HepG2 (cell line): ENCODE results near the gene HMGN1. TPM values are rescaled to one million over a fixed set of nuclear protein-coding genes. Genes with fewer than 3 reads are reported as not detected.

Experiments used
- ASH2L ChIP-seq: fragments of 300-600, 200-600 bp; sonication (generic); IDR thresholded peaks from 2 replicates; pipeline ENCODE4 v1.7.0; 2017; ENCODE audit warnings: low read depth, mild to moderate bottlenecking, moderate library complexity, mixed read lengths, low read length; ENCODE audit not compliant: insufficient read length
- CAMTA2 ChIP-seq: sonication (generic); formaldehyde crosslinking; IDR thresholded peaks from 2 replicates; pipeline ENCODE4 v1.4.0; 2020; ENCODE audit warnings: mild to moderate bottlenecking, missing genetic modification reagents, borderline replicate concordance
- CREB1 ChIP-seq, 2 experiments: fragments of 450-650 bp in 1 of 2; IDR thresholded peaks; 2 replicates each; pipeline ENCODE4 v1.6.1; 2016 to 2017; ENCODE audit warnings: control low read depth in 1 of 2, mild to moderate bottlenecking in 1 of 2, missing compliant biosample characterization in 1 of 2, missing genetic modification characterization in 1 of 2
- FIP1L1 ChIP-seq: fragments of 200-400 bp; formaldehyde crosslinking; IDR thresholded peaks from 2 replicates; pipeline ENCODE4 v1.6.1; 2018; ENCODE audit warnings: low read depth, mild to moderate bottlenecking, low read length, moderate library complexity, borderline replicate concordance; ENCODE audit not compliant: insufficient read depth
- IKZF4 ChIP-seq: sonication (generic); formaldehyde crosslinking; IDR thresholded peaks from 2 replicates; pipeline ENCODE4 v1.5.1; 2020; ENCODE audit warnings: borderline replicate concordance, mild to moderate bottlenecking, low read depth, missing genetic modification reagents; ENCODE audit errors: not compliant biosample characterization
- KLF13 ChIP-seq: sonication (generic); formaldehyde crosslinking; IDR thresholded peaks from 2 replicates; pipeline ENCODE4 v1.4.0; 2020; ENCODE audit warnings: mild to moderate bottlenecking, missing genetic modification reagents
- NCOA2 ChIP-seq: sonication (generic); formaldehyde crosslinking; IDR thresholded peaks from 2 replicates; pipeline ENCODE4 v1.8.0; 2022; ENCODE audit warnings: inconsistent platforms
- NCOR1 ChIP-seq: fragments of 200-600 bp; sonication (generic); IDR thresholded peaks from 2 replicates; pipeline ENCODE4 v1.7.0; 2017; ENCODE audit warnings: antibody characterized with exemption, low read length, borderline replicate concordance
- ONECUT2 ChIP-seq: sonication (generic); formaldehyde crosslinking; IDR thresholded peaks from 2 replicates; pipeline ENCODE4 v1.4.0; 2020; ENCODE audit warnings: missing genetic modification reagents
- PAX8 ChIP-seq: sonication (generic); formaldehyde crosslinking; IDR thresholded peaks from 2 replicates; pipeline ENCODE4 v1.8.0; 2022; ENCODE audit warnings: mild to moderate bottlenecking, missing genetic modification reagents, borderline replicate concordance
- PCBP1 ChIP-seq: fragments of 200-400 bp; formaldehyde crosslinking; IDR thresholded peaks from 2 replicates; pipeline ENCODE4 v1.6.1; 2017; ENCODE audit warnings: mild to moderate bottlenecking, low read depth, low read length, borderline replicate concordance
- PHF8 ChIP-seq: sonication (generic); formaldehyde crosslinking; IDR thresholded peaks from 2 replicates; pipeline ENCODE4 v1.5.0; 2020; ENCODE audit warnings: missing genetic modification reagents
- TSC22D2 ChIP-seq: sonication (generic); formaldehyde crosslinking; IDR thresholded peaks from 2 replicates; pipeline ENCODE4 v1.5.1; 2020; ENCODE audit warnings: missing genetic modification reagents, mild to moderate bottlenecking, borderline replicate concordance
- XBP1 ChIP-seq: sonication (generic); formaldehyde crosslinking; IDR thresholded peaks from 2 replicates; pipeline ENCODE4 v1.5.0; 2020; ENCODE audit warnings: missing genetic modification reagents
- ZNF124 ChIP-seq: sonication (generic); formaldehyde crosslinking; IDR thresholded peaks from 2 replicates; pipeline ENCODE4 v1.4.0; 2020; ENCODE audit warnings: missing genetic modification reagents
- ZNF235 ChIP-seq: sonication (generic); formaldehyde crosslinking; IDR thresholded peaks from 2 replicates; pipeline ENCODE4 v1.8.1; 2023; ENCODE audit warnings: mild to moderate bottlenecking, missing genetic modification reagents, borderline replicate concordance
- ZNF335 ChIP-seq: sonication (generic); formaldehyde crosslinking; IDR thresholded peaks from 2 replicates; pipeline ENCODE4 v1.4.0; 2020; ENCODE audit warnings: missing genetic modification reagents
- polyA plus RNA-seq, 8 experiments: library from polyadenylated mRNA; depleted of rRNA in 3 of 8; stranded (reverse) in 7 of 8; unstranded in 1 of 8; fragments of >200 nt; fragmentation: Illumina TruSeq in 4 of 8; extraction: Trizol in 4 of 8; gene quantifications; 2 replicates each; pipeline versions ENCODE4 v1.2.1 to v1.2.3, GENCODE V29; 2011 to 2016; ENCODE audit warnings: low read depth in 4 of 8, missing spikeins in 1 of 8, mixed read lengths in 1 of 8; ENCODE audit not compliant: insufficient read depth in 1 of 8
- total RNA-seq, 5 experiments: library from RNA; depleted of rRNA; stranded (reverse); fragments of >200 nt; fragmentation: Illumina TruSeq; extraction: Trizol; gene quantifications; 2 replicates each; pipeline ENCODE4 v1.2.3, GENCODE V29; 2016; ENCODE audit warnings: low read depth in 1 of 5
- TF ChIP-seq, protein P1 (sequence below): sonication (generic); formaldehyde crosslinking; conservative IDR thresholded peaks from 2 replicates; pipeline ENCODE4 v1.8.0; 2022; ENCODE audit warnings: missing genetic modification reagents
- TF ChIP-seq, protein P2 (sequence below): sonication (generic); formaldehyde crosslinking; IDR thresholded peaks from 2 replicates; pipeline ENCODE4 v1.5.0; 2020; ENCODE audit warnings: mild to moderate bottlenecking, missing genetic modification reagents, borderline replicate concordance
- TF ChIP-seq, protein P3 (sequence below): IDR thresholded peaks from 2 replicates; pipeline ENCODE4 v1.6.1; 2012; ENCODE audit warnings: inconsistent platforms
- TF ChIP-seq, protein P4 (sequence below): sonication (generic); formaldehyde crosslinking; conservative IDR thresholded peaks from 2 replicates; pipeline ENCODE4 v1.4.0; 2020; ENCODE audit warnings: missing genetic modification reagents

The HMGN1 gene
- total and polyA plus RNA-seq, 2 of the 13 experiments (the other 11 are each of a cell fraction or from before 2014, with no cell fraction given): 104 to 286 TPM

DNA sequence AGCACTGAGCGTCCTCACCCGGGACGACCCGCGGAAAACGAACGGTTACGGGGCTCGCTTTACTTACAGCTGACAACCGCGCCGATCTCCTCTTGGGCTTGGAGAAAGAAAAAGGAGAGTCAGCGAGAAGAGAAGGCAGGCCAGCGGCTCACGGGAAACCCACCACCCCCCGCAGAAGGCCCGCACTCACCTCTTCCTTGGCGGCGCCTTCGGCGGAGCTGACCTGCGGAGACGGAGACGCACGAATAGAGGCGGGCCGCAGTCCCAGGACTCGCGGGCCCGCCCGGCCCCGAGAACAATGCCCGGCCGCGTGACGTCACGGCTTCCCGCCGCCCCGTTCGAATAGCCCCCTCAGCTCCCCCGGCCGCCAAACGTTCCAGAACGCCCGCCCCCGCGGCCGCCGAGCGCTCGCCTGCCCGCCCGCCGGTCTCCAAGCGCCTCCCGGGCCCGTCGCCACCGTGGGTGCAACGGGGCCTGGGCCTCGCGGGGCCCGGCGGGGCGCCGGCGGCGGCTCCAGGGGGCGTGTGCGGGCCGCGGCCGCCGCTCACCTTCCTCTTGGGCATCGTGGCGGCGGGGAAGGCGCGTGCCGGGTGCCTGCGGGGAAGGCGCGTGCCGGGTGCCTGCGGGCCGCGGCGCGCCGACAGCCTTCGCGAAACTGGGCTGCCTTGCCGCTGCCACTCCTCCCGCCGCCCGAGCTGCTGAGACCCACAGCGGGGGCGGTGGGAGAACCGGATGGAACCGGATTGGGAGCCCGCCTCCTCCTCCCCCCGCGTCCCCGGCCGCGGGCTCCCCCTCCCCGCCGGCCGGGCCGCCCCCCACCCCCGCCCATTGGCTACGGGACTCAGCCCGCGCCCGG, at the start of gene HMGN1 (continued):
- TF ChIP-seq PCBP1 (no peak), TSC22D2 (CRISPR knock-in tag) (no peak), FIP1L1 (no peak), KLF13 (CRISPR knock-in tag) (no peak), PAX8 (no peak), ZNF235 (no peak), ZNF335 (CRISPR knock-in tag) (no peak), ZNF124 (CRISPR knock-in tag) (no peak), CREB1 (IDR thresholded peaks at IDR 0.05) (peak; percentile 98), CREB1 (CRISPR knock-in tag; IDR thresholded peaks at IDR 0.05) (no peak), ONECUT2 (CRISPR knock-in tag) (no peak), NCOR1 (no peak), ASH2L (peak; percentile 80), XBP1 (CRISPR knock-in tag) (no peak), NCOA2 (no peak), CAMTA2 (CRISPR knock-in tag) (no peak), IKZF4 (CRISPR knock-in tag) (no peak), PHF8 (peak; percentile 68)
- TF ChIP-seq, protein P1, sequence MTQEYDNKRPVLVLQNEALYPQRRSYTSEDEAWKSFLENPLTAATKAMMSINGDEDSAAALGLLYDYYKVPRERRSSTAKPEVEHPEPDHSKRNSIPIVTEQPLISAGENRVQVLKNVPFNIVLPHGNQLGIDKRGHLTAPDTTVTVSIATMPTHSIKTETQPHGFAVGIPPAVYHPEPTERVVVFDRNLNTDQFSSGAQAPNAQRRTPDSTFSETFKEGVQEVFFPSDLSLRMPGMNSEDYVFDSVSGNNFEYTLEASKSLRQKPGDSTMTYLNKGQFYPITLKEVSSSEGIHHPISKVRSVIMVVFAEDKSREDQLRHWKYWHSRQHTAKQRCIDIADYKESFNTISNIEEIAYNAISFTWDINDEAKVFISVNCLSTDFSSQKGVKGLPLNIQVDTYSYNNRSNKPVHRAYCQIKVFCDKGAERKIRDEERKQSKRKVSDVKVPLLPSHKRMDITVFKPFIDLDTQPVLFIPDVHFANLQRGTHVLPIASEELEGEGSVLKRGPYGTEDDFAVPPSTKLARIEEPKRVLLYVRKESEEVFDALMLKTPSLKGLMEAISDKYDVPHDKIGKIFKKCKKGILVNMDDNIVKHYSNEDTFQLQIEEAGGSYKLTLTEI: no peak
- TF ChIP-seq, protein P2, sequence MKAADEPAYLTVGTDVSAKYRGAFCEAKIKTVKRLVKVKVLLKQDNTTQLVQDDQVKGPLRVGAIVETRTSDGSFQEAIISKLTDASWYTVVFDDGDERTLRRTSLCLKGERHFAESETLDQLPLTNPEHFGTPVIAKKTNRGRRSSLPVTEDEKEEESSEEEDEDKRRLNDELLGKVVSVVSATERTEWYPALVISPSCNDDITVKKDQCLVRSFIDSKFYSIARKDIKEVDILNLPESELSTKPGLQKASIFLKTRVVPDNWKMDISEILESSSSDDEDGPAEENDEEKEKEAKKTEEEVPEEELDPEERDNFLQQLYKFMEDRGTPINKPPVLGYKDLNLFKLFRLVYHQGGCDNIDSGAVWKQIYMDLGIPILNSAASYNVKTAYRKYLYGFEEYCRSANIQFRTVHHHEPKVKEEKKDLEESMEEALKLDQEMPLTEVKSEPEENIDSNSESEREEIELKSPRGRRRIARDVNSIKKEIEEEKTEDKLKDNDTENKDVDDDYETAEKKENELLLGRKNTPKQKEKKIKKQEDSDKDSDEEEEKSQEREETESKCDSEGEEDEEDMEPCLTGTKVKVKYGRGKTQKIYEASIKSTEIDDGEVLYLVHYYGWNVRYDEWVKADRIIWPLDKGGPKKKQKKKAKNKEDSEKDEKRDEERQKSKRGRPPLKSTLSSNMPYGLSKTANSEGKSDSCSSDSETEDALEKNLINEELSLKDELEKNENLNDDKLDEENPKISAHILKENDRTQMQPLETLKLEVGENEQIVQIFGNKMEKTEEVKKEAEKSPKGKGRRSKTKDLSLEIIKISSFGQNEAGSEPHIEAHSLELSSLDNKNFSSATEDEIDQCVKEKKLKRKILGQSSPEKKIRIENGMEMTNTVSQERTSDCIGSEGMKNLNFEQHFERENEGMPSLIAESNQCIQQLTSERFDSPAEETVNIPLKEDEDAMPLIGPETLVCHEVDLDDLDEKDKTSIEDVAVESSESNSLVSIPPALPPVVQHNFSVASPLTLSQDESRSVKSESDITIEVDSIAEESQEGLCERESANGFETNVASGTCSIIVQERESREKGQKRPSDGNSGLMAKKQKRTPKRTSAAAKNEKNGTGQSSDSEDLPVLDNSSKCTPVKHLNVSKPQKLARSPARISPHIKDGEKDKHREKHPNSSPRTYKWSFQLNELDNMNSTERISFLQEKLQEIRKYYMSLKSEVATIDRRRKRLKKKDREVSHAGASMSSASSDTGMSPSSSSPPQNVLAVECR (CRISPR knock-in tag): peak; percentile 28; the same call in 1 of the 2 replicates
- TF ChIP-seq, protein P3, sequence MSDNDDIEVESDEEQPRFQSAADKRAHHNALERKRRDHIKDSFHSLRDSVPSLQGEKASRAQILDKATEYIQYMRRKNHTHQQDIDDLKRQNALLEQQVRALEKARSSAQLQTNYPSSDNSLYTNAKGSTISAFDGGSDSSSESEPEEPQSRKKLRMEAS: peak; percentile 67; the same call in 1 of the 2 replicates
- TF ChIP-seq, protein P4, sequence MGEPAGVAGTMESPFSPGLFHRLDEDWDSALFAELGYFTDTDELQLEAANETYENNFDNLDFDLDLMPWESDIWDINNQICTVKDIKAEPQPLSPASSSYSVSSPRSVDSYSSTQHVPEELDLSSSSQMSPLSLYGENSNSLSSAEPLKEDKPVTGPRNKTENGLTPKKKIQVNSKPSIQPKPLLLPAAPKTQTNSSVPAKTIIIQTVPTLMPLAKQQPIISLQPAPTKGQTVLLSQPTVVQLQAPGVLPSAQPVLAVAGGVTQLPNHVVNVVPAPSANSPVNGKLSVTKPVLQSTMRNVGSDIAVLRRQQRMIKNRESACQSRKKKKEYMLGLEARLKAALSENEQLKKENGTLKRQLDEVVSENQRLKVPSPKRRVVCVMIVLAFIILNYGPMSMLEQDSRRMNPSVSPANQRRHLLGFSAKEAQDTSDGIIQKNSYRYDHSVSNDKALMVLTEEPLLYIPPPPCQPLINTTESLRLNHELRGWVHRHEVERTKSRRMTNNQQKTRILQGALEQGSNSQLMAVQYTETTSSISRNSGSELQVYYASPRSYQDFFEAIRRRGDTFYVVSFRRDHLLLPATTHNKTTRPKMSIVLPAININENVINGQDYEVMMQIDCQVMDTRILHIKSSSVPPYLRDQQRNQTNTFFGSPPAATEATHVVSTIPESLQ (CRISPR knock-in tag): no peak
